Smooth muscle cell (in vitro differentiated cells): ENCODE measurements around the gene SNAPC3. TPM values are rescaled to one million over a fixed set of nuclear protein-coding genes. Genes with fewer than 3 reads are reported as not detected.
"Not testable (repeated sequence)": the region's sequence is repeated elsewhere in the genome, so short reads cannot be mapped to it uniquely, and the experiment has no call there.

Experiments used
- DNase-seq: peaks from one replicate; lab custom pipeline; 2025; ENCODE audit not compliant: unreplicated experiment; lab: John Stamatoyannopoulos, UW
- H2AFZ ChIP-seq: fragments of 200-600 bp; sonication (generic); 2 replicates; pipeline ENCODE4 v1.6.0; 2016; ENCODE audit warnings: antibody characterized with exemption, low read depth, mild to moderate bottlenecking
- H3F3A ChIP-seq: fragments of 200-600 bp; sonication (generic); 2 replicates; pipeline ENCODE4 v1.6.0; 2017; ENCODE audit warnings: antibody characterized with exemption, low read depth
- H3K27ac ChIP-seq: fragments of 200-600 bp; sonication (generic); 2 replicates; pipeline ENCODE4 v1.5.1; 2016; ENCODE audit warnings: low read depth, mild to moderate bottlenecking
- H3K27me3 ChIP-seq: fragments of 200-600 bp; sonication (generic); 2 replicates; pipeline ENCODE4 v1.6.1; 2016; ENCODE audit warnings: low read depth, mild to moderate bottlenecking
- H3K36me3 ChIP-seq: fragments of 200-600 bp; sonication (generic); 2 replicates; pipeline ENCODE4 v1.5.1; 2016; ENCODE audit warnings: low read depth
- H3K4me1 ChIP-seq: fragments of 200-600 bp; sonication (generic); 2 replicates; pipeline ENCODE4 v1.5.1; 2016; ENCODE audit warnings: low read depth
- H3K4me2 ChIP-seq: fragments of 200-600 bp; sonication (generic); 2 replicates; pipeline ENCODE4 v1.6.0; 2016; ENCODE audit warnings: mild to moderate bottlenecking
- H3K4me3 ChIP-seq: fragments of 200-600 bp; sonication (generic); 2 replicates; pipeline ENCODE4 v1.5.1; 2016; ENCODE audit warnings: mild to moderate bottlenecking
- H3K79me2 ChIP-seq: fragments of 200-600 bp; sonication (generic); 2 replicates; pipeline ENCODE4 v1.6.0; 2016; ENCODE audit warnings: low read depth, mild to moderate bottlenecking
- H3K9ac ChIP-seq: fragments of 200-600 bp; sonication (generic); 2 replicates; pipeline ENCODE4 v1.6.0; 2016; ENCODE audit warnings: low read depth
- H3K9me3 ChIP-seq: fragments of 200-600 bp; sonication (generic); replicated peaks from 2 replicates; pipeline ENCODE4 v1.5.1; 2016; ENCODE audit warnings: low read depth
- H4K20me1 ChIP-seq: fragments of 200-600 bp; sonication (generic); 2 replicates; pipeline ENCODE4 v1.6.0; 2016; ENCODE audit warnings: low read depth
- WGBS: methylation state at CpG from one replicate; pipeline ENCODE4 v1.1.7; 2016; ENCODE audit warnings: low lambda C conversion rate; 5-methylcytosine and 5-hydroxymethylcytosine counted together
- polyA plus RNA-seq: library from polyadenylated mRNA; unstranded; fragments of >200 nt; fragmentation: Nextera tagmentation; extraction: Ambion mirVana; gene quantifications from 2 replicates; pipeline ENCODE4 v1.2.1, GENCODE V29; 2016
- total RNA-seq: library from RNA; depleted of rRNA; stranded (reverse); fragments of >200 nt; gene quantifications from 2 replicates; pipeline ENCODE4 v1.2.3, GENCODE V29; 2014
- TF ChIP-seq, protein P1 (sequence below): fragments of 200-600 bp; sonication (generic); IDR thresholded peaks from 2 replicates; pipeline ENCODE4 v1.5.1; 2017; ENCODE audit warnings: borderline replicate concordance, mild to moderate bottlenecking, antibody characterized with exemption; ENCODE audit not compliant: insufficient read depth, poor library complexity, severe bottlenecking

SNAPC3 gene
- total and polyA plus RNA-seq, 2 experiments from 2014 or later, result 25.0 to 53.7 TPM

DNA sequence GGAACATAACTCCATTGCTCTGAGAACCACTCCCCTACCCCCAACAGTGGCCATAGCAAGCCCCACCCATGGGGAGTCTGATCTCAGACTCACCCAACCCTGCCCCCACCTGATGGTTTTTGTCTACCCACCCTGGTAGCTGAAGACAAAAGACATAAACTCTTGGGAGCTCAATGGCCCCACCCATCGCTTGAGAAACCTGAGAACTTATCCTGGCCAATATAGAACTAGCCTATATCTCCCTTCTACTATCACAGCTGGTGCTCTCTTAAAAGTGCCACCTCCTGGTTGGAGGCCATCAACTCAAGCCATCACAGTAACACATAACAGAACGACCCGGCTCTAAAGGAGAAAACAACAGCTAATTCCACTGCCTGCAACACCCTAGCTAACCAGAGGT is 47.9 kb upstream of the SNAPC3 start:
- DNase-seq, result no peak
- H3K4me2 ChIP-seq, result no peak overlapping the region
- WGBS, result 93% methylated on average over 3 of the region's 3 CpGs
- H3K9ac ChIP-seq, result no peak overlapping the region
- H3K36me3 ChIP-seq, result no peaks in the 10 kb centered on the region
- peaks cover 5% of the 10 kb centered on the region for H3K4me1 ChIP-seq
- H3K27ac ChIP-seq, result no peak overlapping the region
- TF ChIP-seq, protein P1, sequence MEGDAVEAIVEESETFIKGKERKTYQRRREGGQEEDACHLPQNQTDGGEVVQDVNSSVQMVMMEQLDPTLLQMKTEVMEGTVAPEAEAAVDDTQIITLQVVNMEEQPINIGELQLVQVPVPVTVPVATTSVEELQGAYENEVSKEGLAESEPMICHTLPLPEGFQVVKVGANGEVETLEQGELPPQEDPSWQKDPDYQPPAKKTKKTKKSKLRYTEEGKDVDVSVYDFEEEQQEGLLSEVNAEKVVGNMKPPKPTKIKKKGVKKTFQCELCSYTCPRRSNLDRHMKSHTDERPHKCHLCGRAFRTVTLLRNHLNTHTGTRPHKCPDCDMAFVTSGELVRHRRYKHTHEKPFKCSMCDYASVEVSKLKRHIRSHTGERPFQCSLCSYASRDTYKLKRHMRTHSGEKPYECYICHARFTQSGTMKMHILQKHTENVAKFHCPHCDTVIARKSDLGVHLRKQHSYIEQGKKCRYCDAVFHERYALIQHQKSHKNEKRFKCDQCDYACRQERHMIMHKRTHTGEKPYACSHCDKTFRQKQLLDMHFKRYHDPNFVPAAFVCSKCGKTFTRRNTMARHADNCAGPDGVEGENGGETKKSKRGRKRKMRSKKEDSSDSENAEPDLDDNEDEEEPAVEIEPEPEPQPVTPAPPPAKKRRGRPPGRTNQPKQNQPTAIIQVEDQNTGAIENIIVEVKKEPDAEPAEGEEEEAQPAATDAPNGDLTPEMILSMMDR, result no peak
- no peaks in the 10 kb centered on the region for H3K27me3 ChIP-seq
- H3K79me2 ChIP-seq, result no peaks in the 10 kb centered on the region
- H3F3A ChIP-seq, result peaks cover 6% of the 10 kb centered on the region
- H4K20me1 ChIP-seq, result no peaks in the 10 kb centered on the region
- H3K4me3 ChIP-seq, result no peak overlapping the region
- H3K9me3 ChIP-seq, result no peaks in the 10 kb centered on the region
- no peak overlapping the region for H2AFZ ChIP-seq

DNA sequence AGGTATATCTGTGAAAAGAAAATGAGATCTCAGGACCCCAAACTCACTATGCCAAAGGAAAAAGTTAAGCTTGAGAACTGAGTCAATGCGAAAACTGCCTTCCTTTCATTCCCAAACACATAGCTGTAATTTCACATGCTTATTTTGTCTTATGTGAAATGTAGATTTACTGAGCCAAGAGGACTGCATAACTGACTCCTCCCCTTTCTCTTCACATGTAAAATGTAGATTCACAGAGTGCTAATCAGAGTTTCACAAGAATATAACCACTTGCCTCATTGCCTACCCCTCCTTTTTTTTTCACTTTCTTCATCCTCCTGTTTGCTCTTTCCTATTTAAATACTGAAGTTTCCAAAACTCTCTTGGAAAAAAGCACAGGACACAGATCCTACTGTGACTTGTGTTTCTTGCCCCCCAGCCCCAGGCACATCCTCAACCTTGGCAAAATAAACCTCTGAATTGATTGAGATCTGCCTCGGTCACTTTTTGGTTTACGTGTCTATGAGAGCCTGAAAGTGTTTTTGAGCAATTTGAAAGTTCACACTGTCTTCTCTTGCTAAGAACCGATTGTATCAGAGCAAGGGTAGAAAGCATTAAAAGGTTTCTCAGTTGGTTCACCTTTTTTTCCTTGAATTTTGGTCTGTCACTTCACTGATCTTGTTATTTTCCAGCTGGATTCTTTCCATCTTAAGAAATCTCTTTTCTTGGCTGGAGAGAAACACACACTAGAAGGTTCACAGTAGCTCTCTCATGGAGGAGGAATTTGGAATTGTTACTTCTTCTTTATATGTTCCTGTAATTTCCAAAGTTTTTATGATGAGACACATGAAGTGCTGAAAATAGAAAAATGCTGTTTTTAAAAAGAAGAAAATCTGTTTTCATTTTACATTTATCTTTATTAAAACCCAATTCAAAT is 44.8 kb upstream of the SNAPC3 start:
- Histone ChIP-seq H4K20me1 (no peaks in the 10 kb centered on the region), H3K9ac (no peak overlapping the region), H2AFZ (no peak overlapping the region), H3K36me3 (no peaks in the 10 kb centered on the region), H3K4me3 (no peak overlapping the region), H3F3A (peaks cover 6% of the 10 kb centered on the region), H3K9me3 (no peaks in the 10 kb centered on the region), H3K27ac (no peak overlapping the region), H3K27me3 (no peaks in the 10 kb centered on the region), H3K79me2 (no peaks in the 10 kb centered on the region), H3K4me2 (no peak overlapping the region), H3K4me1 (peaks cover under 1% of the 10 kb centered on the region)
- 91% methylated on average over 4 of the region's 4 CpGs for WGBS
- TF ChIP-seq, protein P1, result no peak
- DNase-seq, result no peak

DNA sequence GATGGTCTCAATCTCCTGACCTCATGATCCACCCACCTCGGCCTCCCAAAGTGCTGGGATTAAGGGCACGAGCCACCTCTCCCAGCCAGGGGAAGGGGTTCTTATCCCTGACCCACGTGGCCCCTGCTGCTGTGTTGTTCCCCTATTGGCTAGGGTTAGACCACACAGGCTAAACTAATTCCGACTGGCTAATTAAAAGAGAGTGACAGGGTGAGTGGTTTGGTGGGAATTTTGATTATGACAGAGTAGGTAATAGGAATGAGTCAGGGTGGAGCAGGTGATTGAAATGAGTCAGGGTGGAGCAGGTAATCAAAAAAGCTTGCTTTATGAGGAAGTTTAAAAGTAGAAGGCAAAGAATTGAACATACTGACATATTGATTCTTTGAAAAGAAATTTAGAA is 43.4 kb upstream of the SNAPC3 start:
- H3F3A ChIP-seq, H3K36me3 ChIP-seq, H3K27me3 ChIP-seq, H3K79me2 ChIP-seq, H2AFZ ChIP-seq, H3K27ac ChIP-seq, H3K4me2 ChIP-seq, H3K9ac ChIP-seq, H3K4me3 ChIP-seq, H4K20me1 ChIP-seq, DNase-seq, H3K9me3 ChIP-seq, H3K4me1 ChIP-seq: not testable (repeated sequence)
- WGBS, result 85% methylated on average over 4 of the region's 4 CpGs

DNA sequence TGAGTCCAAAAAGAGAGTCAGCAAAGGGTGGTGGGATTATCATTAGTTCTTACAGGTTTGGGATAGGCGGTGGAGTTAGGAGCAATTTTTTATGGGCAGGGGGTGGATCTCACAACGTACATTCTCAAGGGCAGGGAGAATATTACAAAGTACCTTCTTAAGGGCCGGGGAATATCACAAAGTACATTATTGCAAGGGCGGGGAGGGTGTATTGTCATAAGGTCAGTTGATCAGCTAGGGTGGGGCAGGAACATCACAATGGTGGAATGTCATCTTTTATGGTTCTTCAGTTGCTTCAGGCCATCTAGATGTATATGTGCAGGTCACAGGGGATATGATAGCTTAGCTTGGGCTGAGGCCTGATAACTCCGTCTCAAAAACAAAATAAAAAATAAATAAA is 42.8 kb upstream of the SNAPC3 start:
- not testable (repeated sequence) for H3K27me3 ChIP-seq, H3K9ac ChIP-seq, H2AFZ ChIP-seq, DNase-seq, H3K4me2 ChIP-seq, H3K36me3 ChIP-seq, H3K9me3 ChIP-seq, H3K27ac ChIP-seq, H3K4me1 ChIP-seq, H3K4me3 ChIP-seq, H3K79me2 ChIP-seq, H4K20me1 ChIP-seq, H3F3A ChIP-seq
- WGBS, result 93% methylated on average over 5 of the region's 5 CpGs
